SK-N-SH treated with all-trans-retinoic acid at 6 μM for 48 hours (cell line): ENCODE data around the gene BRME1.

ENCODE experiments used
- ATAC-seq: fragments of 200-7000 bp; cut with Tn5 transposase; 3 replicates; pipeline ENCODE4 v1.9.1; 2020; ENCODE audit warnings: mild to moderate bottlenecking, moderate library complexity
- ARNTL ChIP-seq: fragments of 450-650 bp; formaldehyde crosslinking; IDR thresholded peaks from 2 replicates; pipeline ENCODE4 v1.5.0; 2020; ENCODE audit warnings: low read depth, mild to moderate bottlenecking, moderate library complexity, borderline replicate concordance
- BACH2 ChIP-seq: fragments of 250-450 bp; sonication (Bioruptor Pico); IDR thresholded peaks from 2 replicates; pipeline ENCODE4 v1.9.0; 2021; ENCODE audit warnings: mild to moderate bottlenecking, borderline replicate concordance
- CSDC2 ChIP-seq: fragments of 250-450 bp; sonication (Bioruptor Pico); IDR thresholded peaks from 2 replicates; pipeline ENCODE4 v1.5.0; 2020; ENCODE audit warnings: mild to moderate bottlenecking, moderate library complexity
- ESRRG ChIP-seq: fragments of 250-450 bp; sonication (Bioruptor Pico); IDR thresholded peaks from 2 replicates; pipeline ENCODE4 v1.6.1; 2021; ENCODE audit warnings: mild to moderate bottlenecking
- OSR1 ChIP-seq: fragments of 250-450 bp; sonication (Bioruptor Pico); IDR thresholded peaks from 2 replicates; pipeline ENCODE4 v1.8.0; 2022; ENCODE audit warnings: moderate library complexity, mild to moderate bottlenecking, inconsistent platforms
- PPARA ChIP-seq: fragments of 250-450 bp; sonication (Bioruptor Pico); IDR thresholded peaks from 2 replicates; pipeline ENCODE4 v1.5.0; 2020; ENCODE audit warnings: mild to moderate bottlenecking, borderline replicate concordance
- SNAI2 ChIP-seq: fragments of 250-450 bp; sonication (Bioruptor Pico); IDR thresholded peaks from 2 replicates; pipeline ENCODE4 v1.5.0; 2020; ENCODE audit warnings: mild to moderate bottlenecking, moderate library complexity
- TCF4 ChIP-seq: fragments of 250-450 bp; sonication (Bioruptor Pico); IDR thresholded peaks from 2 replicates; pipeline ENCODE4 v1.8.0; 2021; ENCODE audit warnings: mild to moderate bottlenecking, moderate library complexity, borderline replicate concordance
- ZC3H10 ChIP-seq: fragments of 250-450 bp; sonication (Bioruptor Pico); IDR thresholded peaks from 2 replicates; pipeline ENCODE4 v1.5.1; 2021; ENCODE audit warnings: mild to moderate bottlenecking, moderate library complexity
- ZNF565 ChIP-seq: fragments of 450-650 bp; formaldehyde crosslinking; conservative IDR thresholded peaks from 2 replicates; pipeline ENCODE4 v1.5.0; 2020; ENCODE audit warnings: low read depth, mild to moderate bottlenecking, moderate library complexity
- ZNF70 ChIP-seq: fragments of 450-650 bp; formaldehyde crosslinking; IDR thresholded peaks from 2 replicates; pipeline ENCODE4 v1.5.0; 2020; ENCODE audit warnings: mild to moderate bottlenecking, moderate library complexity
- ZNF8 ChIP-seq: fragments of 450-650 bp; formaldehyde crosslinking; IDR thresholded peaks from 2 replicates; pipeline ENCODE4 v1.5.0; 2020; ENCODE audit warnings: mild to moderate bottlenecking, moderate library complexity
- TF ChIP-seq, protein P1 (sequence below): fragments of 250-450 bp; sonication (Bioruptor Pico); IDR thresholded peaks from 2 replicates; pipeline ENCODE4 v1.5.1; 2021; ENCODE audit warnings: mild to moderate bottlenecking, moderate library complexity
- TF ChIP-seq, protein P2 (sequence below): fragments of 250-450 bp; sonication (Bioruptor Pico); IDR thresholded peaks from 2 replicates; pipeline ENCODE4 v1.8.0; 2020; ENCODE audit warnings: mild to moderate bottlenecking, moderate library complexity, borderline replicate concordance
- TF ChIP-seq, protein P3 (sequence below): fragments of 250-450 bp; sonication (Bioruptor Pico); IDR thresholded peaks from 2 replicates; pipeline ENCODE4 v1.5.1; 2020; ENCODE audit warnings: low read depth, mild to moderate bottlenecking, moderate library complexity
- TF ChIP-seq, protein P4 (sequence below): fragments of 250-450 bp; sonication (Bioruptor Pico); IDR thresholded peaks from 2 replicates; pipeline ENCODE4 v1.5.0; 2020; ENCODE audit warnings: mild to moderate bottlenecking, moderate library complexity

BRME1 gene

DNA sequence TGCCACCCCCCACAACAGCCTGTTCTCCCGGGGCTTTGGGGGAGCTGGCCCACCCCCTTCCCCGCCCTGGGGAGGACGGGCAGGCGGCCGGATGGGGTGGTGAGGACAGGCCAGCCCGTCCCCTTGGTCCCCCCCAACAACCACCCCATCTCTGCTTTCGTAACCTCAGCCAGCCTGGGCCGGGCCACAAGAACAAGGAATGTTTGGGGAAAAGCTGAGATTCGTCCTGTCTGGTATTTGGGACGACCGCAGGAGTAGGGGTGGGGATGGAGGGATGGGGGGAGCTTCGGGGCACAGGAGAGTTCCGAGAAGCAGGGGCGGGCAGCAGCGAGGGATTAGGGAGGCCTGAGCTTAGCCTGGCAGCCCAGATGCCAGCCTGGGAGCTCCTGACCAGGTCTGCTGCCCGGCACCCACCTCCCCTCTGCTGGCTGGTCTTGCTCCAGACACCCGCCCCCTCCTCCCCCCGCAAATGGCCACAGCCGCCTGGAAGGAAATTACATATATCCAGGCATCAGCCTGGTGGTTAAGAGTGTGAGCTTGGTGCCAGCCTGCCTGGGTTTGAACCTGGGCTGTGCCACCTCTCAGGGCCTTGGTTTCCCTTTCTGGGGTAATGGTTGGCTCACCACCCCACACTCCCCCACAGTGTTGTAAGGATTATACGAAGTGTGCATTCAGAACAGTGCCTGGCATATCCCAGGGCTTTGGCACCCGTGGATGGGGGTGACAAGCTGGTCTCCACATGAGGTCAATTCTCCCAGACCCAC lies 32.6 kb upstream of the BRME1 start, which contains the start of gene PODNL1:
Gene PODNL1 (minus strand): TSS at position 117 of the 764 bp plus-strand sequence. CDS start 236 bp downstream, outside the sequence.
- no peak for TF ChIP-seq BACH2
- no peak for TF ChIP-seq SNAI2 (CRISPR knock-in tag)
- TF ChIP-seq TCF4 (CRISPR knock-in tag), result no peak
- TF ChIP-seq ZNF8 (CRISPR knock-in tag), result no peak
- TF ChIP-seq, protein P1, sequence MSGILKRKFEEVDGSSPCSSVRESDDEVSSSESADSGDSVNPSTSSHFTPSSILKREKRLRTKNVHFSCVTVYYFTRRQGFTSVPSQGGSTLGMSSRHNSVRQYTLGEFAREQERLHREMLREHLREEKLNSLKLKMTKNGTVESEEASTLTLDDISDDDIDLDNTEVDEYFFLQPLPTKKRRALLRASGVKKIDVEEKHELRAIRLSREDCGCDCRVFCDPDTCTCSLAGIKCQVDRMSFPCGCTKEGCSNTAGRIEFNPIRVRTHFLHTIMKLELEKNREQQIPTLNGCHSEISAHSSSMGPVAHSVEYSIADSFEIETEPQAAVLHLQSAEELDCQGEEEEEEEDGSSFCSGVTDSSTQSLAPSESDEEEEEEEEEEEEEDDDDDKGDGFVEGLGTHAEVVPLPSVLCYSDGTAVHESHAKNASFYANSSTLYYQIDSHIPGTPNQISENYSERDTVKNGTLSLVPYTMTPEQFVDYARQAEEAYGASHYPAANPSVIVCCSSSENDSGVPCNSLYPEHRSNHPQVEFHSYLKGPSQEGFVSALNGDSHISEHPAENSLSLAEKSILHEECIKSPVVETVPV (CRISPR knock-in tag), result no peak
- TF ChIP-seq ZNF565 (CRISPR knock-in tag), result no peak
- TF ChIP-seq, protein P2, sequence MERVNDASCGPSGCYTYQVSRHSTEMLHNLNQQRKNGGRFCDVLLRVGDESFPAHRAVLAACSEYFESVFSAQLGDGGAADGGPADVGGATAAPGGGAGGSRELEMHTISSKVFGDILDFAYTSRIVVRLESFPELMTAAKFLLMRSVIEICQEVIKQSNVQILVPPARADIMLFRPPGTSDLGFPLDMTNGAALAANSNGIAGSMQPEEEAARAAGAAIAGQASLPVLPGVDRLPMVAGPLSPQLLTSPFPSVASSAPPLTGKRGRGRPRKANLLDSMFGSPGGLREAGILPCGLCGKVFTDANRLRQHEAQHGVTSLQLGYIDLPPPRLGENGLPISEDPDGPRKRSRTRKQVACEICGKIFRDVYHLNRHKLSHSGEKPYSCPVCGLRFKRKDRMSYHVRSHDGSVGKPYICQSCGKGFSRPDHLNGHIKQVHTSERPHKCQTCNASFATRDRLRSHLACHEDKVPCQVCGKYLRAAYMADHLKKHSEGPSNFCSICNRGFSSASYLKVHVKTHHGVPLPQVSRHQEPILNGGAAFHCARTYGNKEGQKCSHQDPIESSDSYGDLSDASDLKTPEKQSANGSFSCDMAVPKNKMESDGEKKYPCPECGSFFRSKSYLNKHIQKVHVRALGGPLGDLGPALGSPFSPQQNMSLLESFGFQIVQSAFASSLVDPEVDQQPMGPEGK, result no peak
- no peak for TF ChIP-seq OSR1 (CRISPR knock-in tag)
- no peak for TF ChIP-seq PPARA
- no peak for TF ChIP-seq ZC3H10 (CRISPR knock-in tag)
- TF ChIP-seq CSDC2 (CRISPR knock-in tag), result no peak
- TF ChIP-seq ZNF70, result no peak
- TF ChIP-seq, protein P3, sequence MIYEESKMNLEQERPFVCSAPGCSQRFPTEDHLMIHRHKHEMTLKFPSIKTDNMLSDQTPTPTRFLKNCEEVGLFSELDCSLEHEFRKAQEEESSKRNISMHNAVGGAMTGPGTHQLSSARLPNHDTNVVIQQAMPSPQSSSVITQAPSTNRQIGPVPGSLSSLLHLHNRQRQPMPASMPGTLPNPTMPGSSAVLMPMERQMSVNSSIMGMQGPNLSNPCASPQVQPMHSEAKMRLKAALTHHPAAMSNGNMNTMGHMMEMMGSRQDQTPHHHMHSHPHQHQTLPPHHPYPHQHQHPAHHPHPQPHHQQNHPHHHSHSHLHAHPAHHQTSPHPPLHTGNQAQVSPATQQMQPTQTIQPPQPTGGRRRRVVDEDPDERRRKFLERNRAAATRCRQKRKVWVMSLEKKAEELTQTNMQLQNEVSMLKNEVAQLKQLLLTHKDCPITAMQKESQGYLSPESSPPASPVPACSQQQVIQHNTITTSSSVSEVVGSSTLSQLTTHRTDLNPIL (CRISPR knock-in tag), result no peak
- TF ChIP-seq, protein P4, sequence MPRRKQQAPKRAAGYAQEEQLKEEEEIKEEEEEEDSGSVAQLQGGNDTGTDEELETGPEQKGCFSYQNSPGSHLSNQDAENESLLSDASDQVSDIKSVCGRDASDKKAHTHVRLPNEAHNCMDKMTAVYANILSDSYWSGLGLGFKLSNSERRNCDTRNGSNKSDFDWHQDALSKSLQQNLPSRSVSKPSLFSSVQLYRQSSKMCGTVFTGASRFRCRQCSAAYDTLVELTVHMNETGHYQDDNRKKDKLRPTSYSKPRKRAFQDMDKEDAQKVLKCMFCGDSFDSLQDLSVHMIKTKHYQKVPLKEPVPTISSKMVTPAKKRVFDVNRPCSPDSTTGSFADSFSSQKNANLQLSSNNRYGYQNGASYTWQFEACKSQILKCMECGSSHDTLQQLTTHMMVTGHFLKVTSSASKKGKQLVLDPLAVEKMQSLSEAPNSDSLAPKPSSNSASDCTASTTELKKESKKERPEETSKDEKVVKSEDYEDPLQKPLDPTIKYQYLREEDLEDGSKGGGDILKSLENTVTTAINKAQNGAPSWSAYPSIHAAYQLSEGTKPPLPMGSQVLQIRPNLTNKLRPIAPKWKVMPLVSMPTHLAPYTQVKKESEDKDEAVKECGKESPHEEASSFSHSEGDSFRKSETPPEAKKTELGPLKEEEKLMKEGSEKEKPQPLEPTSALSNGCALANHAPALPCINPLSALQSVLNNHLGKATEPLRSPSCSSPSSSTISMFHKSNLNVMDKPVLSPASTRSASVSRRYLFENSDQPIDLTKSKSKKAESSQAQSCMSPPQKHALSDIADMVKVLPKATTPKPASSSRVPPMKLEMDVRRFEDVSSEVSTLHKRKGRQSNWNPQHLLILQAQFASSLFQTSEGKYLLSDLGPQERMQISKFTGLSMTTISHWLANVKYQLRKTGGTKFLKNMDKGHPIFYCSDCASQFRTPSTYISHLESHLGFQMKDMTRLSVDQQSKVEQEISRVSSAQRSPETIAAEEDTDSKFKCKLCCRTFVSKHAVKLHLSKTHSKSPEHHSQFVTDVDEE (CRISPR knock-in tag), result no peak
- TF ChIP-seq, all 23 proteins: peak for 0
- ATAC-seq, result peak; percentile 84

DNA sequence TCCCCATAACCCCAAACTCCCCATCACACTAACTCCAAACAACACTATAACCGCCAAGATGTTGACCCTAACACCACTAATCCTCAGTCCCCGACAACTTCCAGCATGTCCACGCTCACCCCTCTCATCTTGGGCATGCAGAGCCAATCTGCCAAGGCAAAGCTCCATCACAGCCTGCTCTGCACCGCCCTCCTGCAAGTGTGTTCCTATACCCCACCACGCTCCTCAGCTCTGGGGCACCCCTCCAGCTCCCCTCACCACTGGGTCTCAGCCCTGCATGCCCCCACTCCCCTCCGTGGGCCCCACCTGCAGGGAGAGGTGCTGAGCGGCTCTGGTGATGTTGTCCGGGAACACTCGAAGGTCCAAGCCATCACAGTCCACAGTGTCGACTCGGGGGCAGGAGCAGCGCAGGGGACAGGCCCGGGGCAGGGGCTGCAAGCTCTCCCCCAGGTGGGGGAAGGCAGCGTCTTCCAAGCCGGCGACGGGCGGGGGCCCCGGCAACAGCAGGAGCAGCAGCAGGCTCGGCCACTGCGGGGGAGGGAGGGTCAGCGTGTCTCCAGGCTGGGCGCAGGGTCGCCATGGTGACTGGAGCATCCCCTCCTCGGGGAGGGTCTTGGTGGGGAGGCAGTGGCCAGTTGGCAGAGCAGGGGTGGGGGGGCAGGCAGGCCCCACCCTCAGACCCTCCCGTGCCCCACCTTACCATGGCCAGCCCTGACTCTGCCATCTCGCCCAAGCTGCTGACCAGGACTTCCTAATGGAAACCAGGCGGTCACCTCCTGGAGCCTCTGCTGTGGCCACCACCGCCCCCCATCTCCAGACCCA lies 31.8 kb upstream of the BRME1 start:
- TF ChIP-seq ESRRG (CRISPR knock-in tag) (no peak), ARNTL (CRISPR knock-in tag) (no peak)
- TF ChIP-seq, protein P2, result peak; percentile 27; the same call in 1 of the 2 replicates
- TF ChIP-seq, protein P4 (CRISPR knock-in tag), result no peak
- TF ChIP-seq, all 23 proteins: peak for 1
- ATAC-seq, result peak; percentile 79
